GM12878 (cell line): Measurements from ENCODE around the gene KLLN. TPM values are rescaled to one million over a fixed set of nuclear protein-coding genes. Genes with fewer than 3 reads are reported as not detected.

Source experiments
- ATAC-seq: fragments of 200-7000 bp; cut with Tn5 transposase; 3 replicates; pipeline ENCODE4 v1.9.1; 2020; ENCODE audit warnings: mild to moderate bottlenecking, moderate library complexity
- BruUV-seq: library from RNA; stranded (reverse); fragments of 400-500 nt; replicated peaks from 2 replicates; lab custom pipeline; 2021; lab: Mats Ljungman, UMichigan
- CTCF ChIA-PET: fragments of 300-600 bp; sonication (Branson Sonifier 250); formaldehyde crosslinking; extraction: SDS; loops from one replicate; lab custom pipeline; 2021; ENCODE audit warnings: inconsistent platforms; lab: Yijun Ruan, JAX
- POLR2A ChIA-PET: fragments of 350-600 bp; formaldehyde crosslinking; extraction: SDS; loops from one replicate; lab custom pipeline; 2021; ENCODE audit warnings: inconsistent platforms; lab: Charles Lee
- RAD21 ChIA-PET: fragments of 300-600 bp; sonication (Branson Sonifier 250); formaldehyde crosslinking; loops from one replicate; lab custom pipeline; 2023; ENCODE audit warnings: antibody characterized with exemption; ENCODE audit not compliant: unreplicated experiment; lab: Charles Lee
- SMC1A ChIA-PET: fragments of 300-600 bp; sonication (Branson Sonifier 250); formaldehyde crosslinking; loops from one replicate; lab custom pipeline; 2023; ENCODE audit not compliant: unreplicated experiment, uncharacterized antibody; lab: Charles Lee
- DNase-seq: peaks from one replicate; pipeline ENCODE4 v3.0.0-alpha.2; 2011; ENCODE audit warnings: low read depth, low spot score
- FAIRE-seq: peaks from 3 replicates; lab custom pipeline; 2011; peaks lifted over from hg19 to GRCh38; lab: Jason Lieb, UNC
- H2AFZ ChIP-seq: 2 replicates; pipeline ENCODE4 v1.6.0; 2011; ENCODE audit warnings: low read depth, low read length, control low read depth; ENCODE audit not compliant: control insufficient read depth
- H3K27ac ChIP-seq: 2 replicates; pipeline ENCODE4 v1.5.1; 2011; ENCODE audit warnings: control low read depth; ENCODE audit not compliant: control insufficient read depth, insufficient read depth
- H3K27me3 ChIP-seq, 2 experiments: replicated peaks in 1 of 2; 2 replicates each; pipeline versions ENCODE4 v1.6.0 to v1.6.1; 2011; ENCODE audit warnings: low read length in 1 of 2; ENCODE audit not compliant: control insufficient read depth in 2 of 2, insufficient read depth in 2 of 2
- H3K36me3 ChIP-seq, 2 experiments: 2 replicates each; pipeline ENCODE4 v1.5.1; 2011; ENCODE audit warnings: low read length in 1 of 2; ENCODE audit not compliant: control insufficient read depth in 2 of 2, insufficient read depth in 2 of 2
- H3K4me1 ChIP-seq: 2 replicates; pipeline ENCODE4 v1.6.1; 2011; ENCODE audit warnings: mild to moderate bottlenecking, low read length, moderate library complexity, mixed read lengths; ENCODE audit not compliant: control insufficient read depth, insufficient read depth
- H3K4me2 ChIP-seq: 2 replicates; pipeline ENCODE4 v1.6.0; 2011; ENCODE audit warnings: control low read depth; ENCODE audit not compliant: control insufficient read depth, insufficient read depth
- H3K4me3 ChIP-seq: fragments of 200-600 bp; sonication (generic); 2 replicates; pipeline ENCODE4 v1.5.1; 2016
- H3K79me2 ChIP-seq: 2 replicates; pipeline ENCODE4 v1.6.0; 2011; ENCODE audit warnings: low read length; ENCODE audit not compliant: control insufficient read depth, insufficient read depth
- H3K9ac ChIP-seq: 2 replicates; pipeline ENCODE4 v1.8.0; 2011; ENCODE audit warnings: low read length, control low read depth, mixed read lengths; ENCODE audit not compliant: control insufficient read depth, insufficient read depth
- H3K9me3 ChIP-seq: replicated peaks from 3 replicates; pipeline ENCODE4 v1.5.1; 2011; ENCODE audit warnings: mild to moderate bottlenecking, low read length; ENCODE audit not compliant: control insufficient read depth, insufficient read depth
- H4K20me1 ChIP-seq: 2 replicates; pipeline ENCODE4 v1.6.0; 2011; ENCODE audit not compliant: control insufficient read depth, insufficient read depth
- ATF7 ChIP-seq: fragments of 450-650 bp; IDR thresholded peaks from 2 replicates; pipeline ENCODE4 v1.6.1; 2016; ENCODE audit warnings: low read depth, mild to moderate bottlenecking
- CREM ChIP-seq: IDR thresholded peaks from 2 replicates; pipeline ENCODE4 v1.6.1; 2014; ENCODE audit warnings: antibody characterized with exemption, low read depth
- EGR1 ChIP-seq, 2 experiments: IDR thresholded peaks; 1 replicate in 1 of 2; 2 replicates in 1 of 2; pipeline ENCODE4 v1.6.1; 2011 to 2012; ENCODE audit warnings: low read depth in 2 of 2, low read length in 2 of 2, borderline replicate concordance in 1 of 2, mild to moderate bottlenecking in 1 of 2, moderate library complexity in 1 of 2
- EZH2 ChIP-seq: IDR thresholded peaks from 2 replicates; pipeline ENCODE4 v1.6.1; 2012; ENCODE audit warnings: low read depth, mild to moderate bottlenecking, control low read depth, inconsistent platforms, low read length, borderline replicate concordance; ENCODE audit not compliant: control insufficient read depth
- FOS ChIP-seq: IDR thresholded peaks from 3 replicates; pipeline ENCODE4 v1.6.1; 2011; ENCODE audit warnings: borderline replicate concordance; ENCODE audit not compliant: insufficient read length; ENCODE audit errors: extremely low read depth
- GABPA ChIP-seq: IDR thresholded peaks from 2 replicates; pipeline ENCODE4 v1.6.1; 2014; ENCODE audit warnings: antibody characterized with exemption, low read depth, mild to moderate bottlenecking, inconsistent platforms
- MXI1 ChIP-seq: fragments of 150-350 bp; IDR thresholded peaks from 2 replicates; pipeline ENCODE4 v1.6.1; 2011; ENCODE audit warnings: low read depth, mild to moderate bottlenecking, inconsistent platforms, low read length, improper control_type of control experiment
- NBN ChIP-seq: fragments of 450-650 bp; IDR thresholded peaks from 2 replicates; pipeline ENCODE4 v1.6.1; 2016
- NFYA ChIP-seq: IDR thresholded peaks from 2 replicates; pipeline ENCODE4 v1.6.1; 2011; ENCODE audit warnings: low read depth, mild to moderate bottlenecking, low read length, improper control_type of control experiment, borderline replicate concordance
- SREBF1 ChIP-seq: IDR thresholded peaks from 2 replicates; pipeline ENCODE4 v1.6.1; 2012; ENCODE audit warnings: mild to moderate bottlenecking, low read length
- STAT1 ChIP-seq: fragments of 450-650 bp; conservative IDR thresholded peaks from 2 replicates; pipeline ENCODE4 v1.6.1; 2014; ENCODE audit warnings: antibody characterized with exemption, mild to moderate bottlenecking
- WGBS: methylation state at CpG from one replicate; pipeline ENCODE4 v1.1.6; 2016; ENCODE audit warnings: low lambda C conversion rate; ENCODE audit not compliant: insufficient replicate concordance, insufficient coverage; ENCODE audit errors: missing lambda C conversion rate; 5-methylcytosine and 5-hydroxymethylcytosine counted together
- in situ Hi-C: fragments of 300-500 bp; cut with MboI; formaldehyde crosslinking; loops from 9 replicates; pipeline ENCODE4 v1.14.3; 2018; ENCODE audit warnings: mixed read lengths
- intact Hi-C: fragments of 100-400 bp; cut with micrococcal nuclease; formaldehyde crosslinking; loops from one replicate; pipeline ENCODE4 v1.14.2; 2022; ENCODE audit not compliant: unreplicated experiment
- polyA plus RNA-seq, 11 experiments: library from polyadenylated mRNA; depleted of rRNA in 4 of 11; unstranded in 6 of 11; stranded (reverse) in 5 of 11; fragments of >200 nt; fragmentation: Nextera tagmentation in 4 of 11; fragmentation: Illumina TruSeq in 1 of 11; extraction: Ambion mirVana in 4 of 11; extraction: Trizol in 1 of 11; gene quantifications; 1 replicate in 1 of 11; 2 replicates in 10 of 11; pipeline versions ENCODE4 v1.2.1 to v1.2.3, GENCODE V29; 2011 to 2016; ENCODE audit warnings: inconsistent platforms in 2 of 11, missing spikeins in 2 of 11, low read depth in 1 of 11
- total RNA-seq, 4 experiments: library from RNA; depleted of rRNA in 3 of 4; stranded (reverse); fragments of >200 nt in 3 of 4; fragmentation: Illumina TruSeq in 1 of 4; extraction: Trizol in 1 of 4; gene quantifications; 2 replicates each; pipeline versions ENCODE4 v1.2.1 to v1.2.3, GENCODE V29; 2013 to 2021
- TF ChIP-seq, protein P1 (sequence below): fragments of 450-650 bp; IDR thresholded peaks from 2 replicates; pipeline ENCODE4 v1.6.1; 2017; ENCODE audit warnings: mild to moderate bottlenecking

Gene KLLN
- total and polyA plus RNA-seq, 10 of the 15 experiments (the other 5 are each of a cell fraction or from before 2014, with no cell fraction given) = 0.87 to 2.2 (median 1.7) TPM

GRCh38 chr10:87873656-87874055 is 10.3 kb upstream of the KLLN start:
- in situ Hi-C loops = no loop called here

More at GRCh38 chr10:87873656-87874055, 10.3 kb upstream of the KLLN start:
- DNase-seq (no peak), FAIRE-seq (no peak), ATAC-seq (peak; percentile 3)
- H2AFZ ChIP-seq = no peak overlapping the region
- no TSS peak for BruUV-seq
- no peaks in the 10 kb centered on the region; the same call in 1 of the 2 replicates for H4K20me1 ChIP-seq
- ChIA-PET POLR2A (no interaction called here), SMC1A (interaction anchor here (0.8 to 4.0 kb wide), 12 partner anchors 8 to 218 kb away, joined by 3 to 12 read pairs (median 5); no protein-coding TSS in a partner anchor), CTCF (interaction anchor here (0.7 to 1.7 kb wide), 5 partner anchors 9 to 45 kb away, joined by 3 to 10 read pairs (median 3); partner anchors contain the start of genes KLLN and PTEN), RAD21 (interaction anchor here (1.0 to 4.1 kb wide), 3 partner anchors 9 to 15 kb away, joined by 3 to 18 read pairs (median 4); no protein-coding TSS in a partner anchor)
- no peak overlapping the region; the same call in 1 of the 2 replicates for H3K9ac ChIP-seq
- peaks cover 4% of the 10 kb centered on the region; the same call in 2 of the 3 replicates for H3K9me3 ChIP-seq
- H3K4me1 ChIP-seq = no peaks in the 10 kb centered on the region
- no peaks in the 10 kb centered on the region for H3K27me3 ChIP-seq
- peaks cover 99% of the 10 kb centered on the region for H3K79me2 ChIP-seq
- TF ChIP-seq, protein P1, sequence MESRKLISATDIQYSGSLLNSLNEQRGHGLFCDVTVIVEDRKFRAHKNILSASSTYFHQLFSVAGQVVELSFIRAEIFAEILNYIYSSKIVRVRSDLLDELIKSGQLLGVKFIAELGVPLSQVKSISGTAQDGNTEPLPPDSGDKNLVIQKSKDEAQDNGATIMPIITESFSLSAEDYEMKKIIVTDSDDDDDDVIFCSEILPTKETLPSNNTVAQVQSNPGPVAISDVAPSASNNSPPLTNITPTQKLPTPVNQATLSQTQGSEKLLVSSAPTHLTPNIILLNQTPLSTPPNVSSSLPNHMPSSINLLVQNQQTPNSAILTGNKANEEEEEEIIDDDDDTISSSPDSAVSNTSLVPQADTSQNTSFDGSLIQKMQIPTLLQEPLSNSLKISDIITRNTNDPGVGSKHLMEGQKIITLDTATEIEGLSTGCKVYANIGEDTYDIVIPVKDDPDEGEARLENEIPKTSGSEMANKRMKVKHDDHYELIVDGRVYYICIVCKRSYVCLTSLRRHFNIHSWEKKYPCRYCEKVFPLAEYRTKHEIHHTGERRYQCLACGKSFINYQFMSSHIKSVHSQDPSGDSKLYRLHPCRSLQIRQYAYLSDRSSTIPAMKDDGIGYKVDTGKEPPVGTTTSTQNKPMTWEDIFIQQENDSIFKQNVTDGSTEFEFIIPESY = no peak
- TF ChIP-seq FOS (no peak), NBN (no peak), ATF7 (no peak), SREBF1 (no peak), NFYA (no peak), MXI1 (no peak), STAT1 (no peak), EZH2 (no peak), CREM (no peak), GABPA (no peak), EGR1 (IDR thresholded peaks at IDR 0.05; ENCODE audit: borderline replicate concordance in 1 of 2, low read depth in 2 of 2, low read length in 2 of 2) (no peak)
- intact Hi-C loops = no loop called here
- peaks cover 0 to 15% of the 10 kb centered on the region in 2 experiments; a peak in 2 of 4 replicates for H3K36me3 ChIP-seq
- 0 out of 2 replicates have a peak overlapping the region, but pooled peaks have one; percentile 2 for H3K27ac ChIP-seq
- H3K4me3 ChIP-seq = peak overlapping the region; percentile 61; the same call in 1 of the 2 replicates
- WGBS = 100% methylated on average over 2 of the region's 2 CpGs
- peak overlapping the region; percentile 60; the same call in 1 of the 2 replicates for H3K4me2 ChIP-seq
